Measurements from ENCODE around the gene DCTD. TPM values are rescaled to one million over a fixed set of nuclear protein-coding genes. Genes with fewer than 3 reads are reported as not detected.

DCTD gene
- total RNA-seq, 1 donor from 2014 or later, result 93.4 TPM

- no peaks in the 10 kb centered on the region for H3K27me3 ChIP-seq
- TF ChIP-seq EZH2phosphoT487 (IDR thresholded peaks at IDR 0.05) (no peak), CTCF (IDR thresholded peaks at IDR 0.05) (no peak), EZH2 (IDR thresholded peaks at IDR 0.05) (no peak)
- no peak overlapping the region for H3K27ac ChIP-seq
- H3K36me3 Mint-ChIP-seq, result peaks cover 56% of the 10 kb centered on the region
- H2AFZ ChIP-seq (replicated peaks), result no peak overlapping the region
- no peaks in the 10 kb centered on the region for H3K4me1 Mint-ChIP-seq
- DNase-seq (ENCODE audit: low spot score), result no peak
- H3K4me3 Mint-ChIP-seq, result no peak overlapping the region
- no peaks in the 10 kb centered on the region for H3K27me3 Mint-ChIP-seq (ENCODE audit: insufficient read depth, low read depth)
- no peaks in the 10 kb centered on the region for H3K9me3 ChIP-seq (ENCODE audit: low read depth)
- H3K4me1 ChIP-seq, result no peaks in the 10 kb centered on the region
- H3K27ac Mint-ChIP-seq, result no peak overlapping the region
- no peaks in the 10 kb centered on the region for H4K20me1 ChIP-seq (ENCODE audit: low read depth)
- no peaks in the 10 kb centered on the region for H3F3A ChIP-seq (ENCODE audit: low read depth)
- no peak overlapping the region for H3K4me2 ChIP-seq
- no peaks in the 10 kb centered on the region for H3K79me2 ChIP-seq (ENCODE audit: low read depth)
- H3K9me3 Mint-ChIP-seq, result no peaks in the 10 kb centered on the region
- peaks cover 11% of the 10 kb centered on the region for H3K36me3 ChIP-seq
- no peak overlapping the region for H3K4me3 ChIP-seq
- H3K9ac ChIP-seq, result no peak overlapping the region
Observed at GRCh38 chr4:182890202-182890601, 27.0 kb downstream of the DCTD start.

- H3K36me3 ChIP-seq, result peaks cover 18% of the 10 kb centered on the region
- no peak overlapping the region for H3K9ac ChIP-seq
- DNase-seq (ENCODE audit: low spot score), result no peak
- Mint-ChIP-seq H3K4me1 (no peaks in the 10 kb centered on the region), H3K9me3 (peaks cover 4% of the 10 kb centered on the region), H3K36me3 (peaks cover 55% of the 10 kb centered on the region), H3K27ac (no peak overlapping the region), H3K27me3 (ENCODE audit: insufficient read depth, low read depth) (no peaks in the 10 kb centered on the region), H3K4me3 (no peak overlapping the region)
- no peaks in the 10 kb centered on the region for H3K4me1 ChIP-seq
- no peaks in the 10 kb centered on the region for H4K20me1 ChIP-seq (ENCODE audit: low read depth)
- H3K9me3 ChIP-seq (ENCODE audit: low read depth), result no peaks in the 10 kb centered on the region
- H3K27me3 ChIP-seq, result no peaks in the 10 kb centered on the region
- no peaks in the 10 kb centered on the region for H3F3A ChIP-seq (ENCODE audit: low read depth)
- H3K4me2 ChIP-seq, result no peak overlapping the region
- no peak overlapping the region for H2AFZ ChIP-seq (replicated peaks)
- no peaks in the 10 kb centered on the region for H3K79me2 ChIP-seq (ENCODE audit: low read depth)
- TF ChIP-seq EZH2 (IDR thresholded peaks at IDR 0.05) (no peak), CTCF (IDR thresholded peaks at IDR 0.05) (no peak), EZH2phosphoT487 (IDR thresholded peaks at IDR 0.05) (no peak)
- no peak overlapping the region for H3K4me3 ChIP-seq
- no peak overlapping the region for H3K27ac ChIP-seq
Observed at GRCh38 chr4:182888891-182889290, 28.3 kb downstream of the DCTD start.

- H3K4me3 Mint-ChIP-seq, result no peak overlapping the region
Observed at GRCh38 chr4:182886768-182887167, 30.4 kb downstream of the DCTD start.

More at GRCh38 chr4:182886768-182887167, 30.4 kb downstream of the DCTD start:
- Histone ChIP-seq H3K9me3 (ENCODE audit: low read depth) (no peaks in the 10 kb centered on the region), H3K27ac (no peak overlapping the region), H3K27me3 (no peaks in the 10 kb centered on the region), H2AFZ (replicated peaks) (no peak overlapping the region), H3K4me3 (no peak overlapping the region), H3F3A (ENCODE audit: low read depth) (no peaks in the 10 kb centered on the region), H3K4me1 (peaks cover 5% of the 10 kb centered on the region), H3K4me2 (no peak overlapping the region), H3K79me2 (ENCODE audit: low read depth) (no peaks in the 10 kb centered on the region), H3K9ac (no peak overlapping the region), H3K36me3 (peaks cover 15% of the 10 kb centered on the region), H4K20me1 (ENCODE audit: low read depth) (no peaks in the 10 kb centered on the region)
- no peaks in the 10 kb centered on the region for H3K27me3 Mint-ChIP-seq (ENCODE audit: insufficient read depth, low read depth)
- no peak overlapping the region for H3K27ac Mint-ChIP-seq
- H3K36me3 Mint-ChIP-seq, result peaks cover 67% of the 10 kb centered on the region
- H3K4me1 Mint-ChIP-seq, result peaks cover 4% of the 10 kb centered on the region
- TF ChIP-seq EZH2 (IDR thresholded peaks at IDR 0.05) (no peak), EZH2phosphoT487 (IDR thresholded peaks at IDR 0.05) (no peak), CTCF (IDR thresholded peaks at IDR 0.05) (no peak)
- peaks cover 12% of the 10 kb centered on the region for H3K9me3 Mint-ChIP-seq
- DNase-seq (ENCODE audit: low spot score), result no peak
